Uterus (tissue), 2 donors: Measurements from ENCODE around the gene ANKRD31.
"Not testable (repeated sequence)": the region's sequence is repeated elsewhere in the genome, so short reads cannot be mapped to it uniquely, and the experiment has no call there.

Source experiments
- CTCF ChIP-seq, 4 experiments: fragments of 200-600 bp in 2 of 4; fragments of 450-650 bp in 2 of 4; sonication (generic) in 2 of 4; IDR thresholded peaks; one replicate each; pipeline ENCODE4 v1.5.1; 2016 to 2019; ENCODE audit warnings: antibody characterized with exemption in 4 of 4, mild to moderate bottlenecking in 2 of 4, moderate library complexity in 1 of 4
- POLR2A ChIP-seq, 2 donors: fragments of 450-650 bp; IDR thresholded peaks; one replicate each; pipeline ENCODE4 v1.6.1; 2016; ENCODE audit warnings: antibody characterized with exemption in 2 of 2, mild to moderate bottlenecking in 1 of 2, moderate library complexity in 1 of 2

GRCh38 chr5:75250452-75250851 lies 13.8 kb upstream of the ANKRD31 start:
- not testable (repeated sequence) for TF ChIP-seq CTCF, POLR2A (IDR thresholded peaks at IDR 0.05)
